GM21390 (cell line): ENCODE data around the gene ARHGEF3.
A peak's percentile ranks its signal among the peaks of the same experiment; 100 is the strongest.

Experiments
- ATAC-seq: cut with Tn5 transposase; IDR thresholded peaks from one replicate; pipeline ENCODE4 v1.9.1; 2021; ENCODE audit not compliant: unreplicated experiment

Gene ARHGEF3

GRCh38 chr3:56823421-56823926 is 21.7 kb upstream of the ARHGEF3 start:
- no peak for ATAC-seq

GRCh38 chr3:56822501-56822900 is 20.8 kb upstream of the ARHGEF3 start:
- ATAC-seq = no peak

GRCh38 chr3:56819016-56819809 is 17.5 kb upstream of the ARHGEF3 start:
- no peak for ATAC-seq

GRCh38 chr3:56818156-56818985 is 16.6 kb upstream of the ARHGEF3 start:
- no peak for ATAC-seq

- ATAC-seq = no peak
Measured at GRCh38 chr3:56817646-56818045, 15.9 kb upstream of the ARHGEF3 start.

GRCh38 chr3:56816061-56816460 is 14.3 kb upstream of the ARHGEF3 start:
- no peak for ATAC-seq

- ATAC-seq = no peak
Measured at GRCh38 chr3:56815589-56815988, 13.8 kb upstream of the ARHGEF3 start.

- no peak for ATAC-seq
Measured at GRCh38 chr3:56813653-56813960, 11.9 kb upstream of the ARHGEF3 start.

GRCh38 chr3:56812754-56813652 is 11.3 kb upstream of the ARHGEF3 start:
- ATAC-seq = no peak

GRCh38 chr3:56811546-56812202 is 9.9 kb upstream of the ARHGEF3 start:
- ATAC-seq = no peak

- ATAC-seq = no peak
Measured at GRCh38 chr3:56810577-56811545, 9.1 kb upstream of the ARHGEF3 start.

- ATAC-seq = no peak
Measured at GRCh38 chr3:56806407-56806806, 4.7 kb upstream of the ARHGEF3 start.

- ATAC-seq = no peak
Measured at GRCh38 chr3:56802790-56803189, 1.0 kb upstream of the ARHGEF3 start.

- no peak for ATAC-seq
Measured at GRCh38 chr3:56802378-56802745, 613 bp upstream of the ARHGEF3 start.

GRCh38 chr3:56800832-56801661 is 702 bp downstream of the ARHGEF3 start:
- peak; percentile 9 for ATAC-seq

- ATAC-seq = no peak
Measured at GRCh38 chr3:56800130-56800831, 1.5 kb downstream of the ARHGEF3 start.

- ATAC-seq = no peak
Measured at GRCh38 chr3:56799251-56799882, 2.4 kb downstream of the ARHGEF3 start.

GRCh38 chr3:56796996-56797395 is 4.8 kb downstream of the ARHGEF3 start:
- no peak for ATAC-seq
